ENCODE results near the gene STYXL1. TPM values are rescaled to one million over a fixed set of nuclear protein-coding genes. Genes with fewer than 3 reads are reported as not detected.

The STYXL1 gene
- total RNA-seq, 1 experiment from 2014 or later, result 21.3 TPM

- TF ChIP-seq CDX4 (CRISPR knock-in tag; IDR thresholded peaks at IDR 0.05; ENCODE audit: borderline replicate concordance), result no peak
- no peak for TF ChIP-seq ZBTB21 (CRISPR knock-in tag; IDR thresholded peaks at IDR 0.05; ENCODE audit: borderline replicate concordance)
- TF ChIP-seq MXD4 (CRISPR knock-in tag; IDR thresholded peaks at IDR 0.05; ENCODE audit: borderline replicate concordance), result no peak
- TF ChIP-seq E2F5 (CRISPR knock-in tag; IDR thresholded peaks at IDR 0.05), result no peak
Observed at GRCh38 chr7:75967487-75967997, 80.3 kb downstream of the STYXL1 start (continued).

GRCh38 chr7:75967055-75967454, 80.7 kb downstream of the STYXL1 start:
- H3K4me1 Mint-ChIP-seq, result no peaks in the 10 kb centered on the region
- DNase-seq (ENCODE audit: low spot score), result no peak
- no peaks in the 10 kb centered on the region; the same call in 1 of the 2 replicates for H3K27me3 Mint-ChIP-seq (ENCODE audit: low read depth)
- no peak overlapping the region for H3K4me3 Mint-ChIP-seq
- CTCF ChIA-PET, result interaction anchor here (1.3 to 1.4 kb wide), 2 partner anchors 53 to 101 kb away, joined by 4 read pairs; no protein-coding TSS in a partner anchor
- peaks cover 9% of the 10 kb centered on the region for H3K36me3 Mint-ChIP-seq
- no peaks in the 10 kb centered on the region for H3K9me3 Mint-ChIP-seq
- POLR2A ChIA-PET, result no interaction called here
- no peak for TF ChIP-seq TEAD4 (CRISPR knock-in tag; IDR thresholded peaks at IDR 0.05)
- TF ChIP-seq ZNF512 (CRISPR knock-in tag; IDR thresholded peaks at IDR 0.05; ENCODE audit: borderline replicate concordance), result no peak
- no peak for TF ChIP-seq USF2 (CRISPR knock-in tag; IDR thresholded peaks at IDR 0.05)
- TF ChIP-seq ZNF671 (CRISPR knock-in tag; IDR thresholded peaks at IDR 0.05), result no peak
- TF ChIP-seq ETV6 (CRISPR knock-in tag; IDR thresholded peaks at IDR 0.05), result no peak
- TF ChIP-seq ARID4B (CRISPR knock-in tag; IDR thresholded peaks at IDR 0.05; ENCODE audit: borderline replicate concordance), result no peak
- TF ChIP-seq CREM (CRISPR knock-in tag; IDR thresholded peaks at IDR 0.05), result no peak
- no peak for TF ChIP-seq USF1 (CRISPR knock-in tag; IDR thresholded peaks at IDR 0.05)
- no peak for TF ChIP-seq ZNF396 (CRISPR knock-in tag; IDR thresholded peaks at IDR 0.05; ENCODE audit: borderline replicate concordance)
- TF ChIP-seq GABPB1 (CRISPR knock-in tag; IDR thresholded peaks at IDR 0.05), result no peak
- no peak for TF ChIP-seq ZNF281 (CRISPR knock-in tag; IDR thresholded peaks at IDR 0.05)
- no peak for TF ChIP-seq CTCF (IDR thresholded peaks at IDR 0.05)
- TF ChIP-seq FOXK1 (CRISPR knock-in tag; IDR thresholded peaks at IDR 0.05), result no peak
- TF ChIP-seq NFATC4 (CRISPR knock-in tag; IDR thresholded peaks at IDR 0.05), result no peak
- TF ChIP-seq NR3C1 (CRISPR knock-in tag; conservative IDR thresholded peaks at IDR 0.05; ENCODE audit: low read depth), result no peak
- peak overlapping the region; percentile 36; the same call in 1 of the 2 replicates for H3K27ac Mint-ChIP-seq
- no peak for ATAC-seq

Measured in WTC11 (cell line).